ENCODE measurements around the gene TM4SF18. TPM values are rescaled to one million over a fixed set of nuclear protein-coding genes. Genes with fewer than 3 reads are reported as not detected.

The TM4SF18 gene
- total RNA-seq, 1 donor from 2014 or later: 16.6 TPM

DNA sequence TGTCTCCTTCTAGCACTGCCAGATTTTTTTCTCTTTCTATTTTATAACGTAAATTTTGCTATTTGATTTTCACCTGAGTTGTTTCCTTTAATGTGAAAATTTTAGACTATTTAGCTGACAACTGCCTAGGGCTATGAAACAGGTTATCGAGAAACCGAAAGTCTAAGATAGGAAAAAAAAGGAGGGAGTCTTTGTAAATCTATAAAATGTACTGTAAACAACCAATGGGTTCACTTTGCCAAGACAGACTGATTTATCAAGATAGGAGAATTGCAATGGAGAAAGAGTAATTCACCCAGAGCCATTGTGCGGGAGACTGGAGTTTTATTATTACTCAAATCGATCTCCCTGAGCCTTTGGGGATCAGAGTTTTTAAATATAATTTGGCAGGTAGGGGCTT lies 50.0 kb downstream of the TM4SF18 start:
- DNase-seq: no peak

DNA sequence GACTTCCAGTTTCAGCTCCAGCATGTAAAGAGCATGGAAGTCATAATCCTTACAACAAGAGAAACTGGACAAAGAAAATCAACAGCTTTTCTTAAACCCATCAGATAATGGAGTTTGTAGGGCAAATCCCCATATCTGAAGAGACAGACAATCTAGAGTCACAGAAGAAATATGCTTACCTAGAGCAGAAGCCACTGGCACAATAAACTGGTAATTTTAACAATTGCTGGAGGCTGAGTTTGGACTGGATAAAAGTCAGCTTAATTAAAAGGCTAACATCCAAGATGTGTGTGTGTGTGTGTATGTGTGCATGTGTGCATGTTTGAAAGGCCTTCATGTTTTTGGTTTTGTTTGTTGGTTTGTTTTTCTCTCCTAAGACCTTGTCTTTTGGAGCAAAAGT lies 50.6 kb downstream of the TM4SF18 start:
- DNase-seq: no peak

DNA sequence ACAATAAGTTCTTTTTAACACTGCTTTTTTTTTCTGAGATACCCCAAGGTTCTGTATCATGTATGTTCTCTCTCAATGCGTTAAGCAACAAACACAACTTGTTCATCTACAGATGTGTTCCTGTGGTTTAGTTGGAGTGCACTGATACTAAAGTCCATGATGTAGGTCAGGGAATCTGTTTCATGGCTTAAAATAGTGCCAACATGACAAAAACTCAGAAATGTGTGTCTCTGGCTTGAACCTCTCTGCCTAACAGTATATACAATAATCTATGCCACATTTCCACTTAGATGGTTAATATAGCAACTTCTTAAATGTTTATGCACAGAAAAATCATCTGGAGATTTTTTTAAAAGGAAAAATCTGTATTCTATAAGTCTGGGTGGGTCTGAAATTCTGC lies 51.1 kb downstream of the TM4SF18 start:
- DNase-seq: no peak

DNA sequence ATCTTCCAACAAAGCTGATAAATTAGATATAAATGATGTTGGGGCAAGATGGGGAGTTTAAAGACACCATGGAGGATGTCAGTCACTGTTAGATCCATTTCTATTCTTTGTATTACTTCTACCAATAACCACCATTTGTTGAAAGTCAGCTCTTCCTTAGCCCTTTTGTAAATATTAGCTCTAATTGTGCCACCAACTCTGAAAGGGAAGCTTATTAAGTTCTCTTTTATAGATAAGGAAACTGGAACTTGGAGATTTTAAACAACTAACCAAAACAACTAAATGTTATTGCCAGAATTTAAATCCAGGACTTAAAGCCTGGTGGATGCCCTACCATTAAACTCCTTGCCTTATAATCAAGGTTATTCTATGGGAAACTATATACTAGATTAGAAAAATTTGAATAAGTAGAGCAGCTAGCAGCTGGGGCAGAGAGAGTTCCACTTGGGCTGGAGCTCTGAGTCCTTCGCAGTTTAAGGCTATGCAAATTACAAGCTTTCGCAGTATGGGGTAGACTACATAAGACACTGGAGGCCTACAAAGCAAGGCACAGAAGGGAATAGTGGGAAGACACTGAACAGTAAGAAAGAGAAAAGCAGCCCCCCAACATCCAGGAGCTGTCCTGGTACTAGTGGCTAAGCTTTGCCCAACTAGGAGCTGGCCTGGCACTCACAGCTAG lies 52.6 kb downstream of the TM4SF18 start:
- DNase-seq: no peak

DNA sequence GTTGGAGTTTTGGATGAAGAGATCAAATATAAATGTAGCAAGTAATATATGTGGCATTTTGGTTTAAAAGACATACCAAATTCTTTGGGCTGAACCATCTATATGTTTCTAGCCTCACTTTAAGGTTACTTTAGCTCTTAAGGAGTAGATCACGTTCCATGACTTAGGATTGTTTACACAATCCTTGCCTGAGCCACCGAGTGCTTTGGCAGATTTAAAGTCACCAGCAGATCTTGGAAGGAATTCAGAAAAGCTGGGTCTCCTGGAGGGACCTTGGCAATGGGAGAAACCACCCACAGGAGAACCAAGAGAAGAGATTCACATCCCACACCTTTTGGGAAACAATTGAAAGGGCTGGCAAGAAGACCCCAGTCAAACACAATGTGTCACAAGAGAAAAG lies 54.5 kb downstream of the TM4SF18 start:
- DNase-seq: no peak

DNA sequence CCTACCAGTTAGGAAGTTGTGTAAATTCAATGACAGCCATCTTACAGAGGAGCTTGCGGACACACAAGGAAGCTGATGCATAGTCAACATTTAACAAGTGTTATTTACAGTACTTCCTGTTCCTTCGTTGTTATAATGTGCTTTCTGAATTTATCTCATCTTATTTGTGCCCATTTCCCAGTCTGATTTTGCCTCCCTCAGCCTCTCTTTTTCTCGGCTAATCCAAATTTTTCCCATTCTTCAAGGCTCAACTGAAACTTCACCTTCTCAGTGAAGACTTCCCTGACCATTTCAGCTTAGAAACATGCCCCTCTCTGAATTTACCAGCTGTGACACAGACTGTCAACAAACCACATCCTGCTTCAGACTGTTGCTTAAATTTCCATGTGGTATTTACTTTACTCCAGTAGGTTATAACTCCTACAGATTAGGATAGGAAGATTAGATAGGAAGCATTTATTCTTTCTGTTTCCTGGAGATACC lies 56.1 kb downstream of the TM4SF18 start:
- peak; percentile 4 for DNase-seq

DNA sequence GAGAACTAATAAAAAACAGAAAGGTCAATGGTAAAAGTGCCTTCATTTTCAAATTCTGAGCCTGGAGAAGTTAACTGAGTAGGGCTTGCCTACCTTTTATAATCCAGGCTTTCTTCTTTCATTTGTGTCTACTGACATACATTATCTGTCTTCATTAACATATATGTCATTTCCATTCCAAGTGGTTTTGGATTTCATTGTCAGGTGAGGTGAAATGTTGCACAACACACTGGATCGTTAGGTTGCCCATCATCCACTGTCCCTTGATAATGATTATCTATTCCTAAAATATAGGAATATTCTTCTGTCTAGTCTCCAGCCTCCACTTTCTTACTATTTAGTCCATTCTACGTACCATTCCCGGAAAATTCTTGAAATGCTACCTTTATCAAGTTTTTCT lies 56.8 kb downstream of the TM4SF18 start:
- no peak for DNase-seq

DNA sequence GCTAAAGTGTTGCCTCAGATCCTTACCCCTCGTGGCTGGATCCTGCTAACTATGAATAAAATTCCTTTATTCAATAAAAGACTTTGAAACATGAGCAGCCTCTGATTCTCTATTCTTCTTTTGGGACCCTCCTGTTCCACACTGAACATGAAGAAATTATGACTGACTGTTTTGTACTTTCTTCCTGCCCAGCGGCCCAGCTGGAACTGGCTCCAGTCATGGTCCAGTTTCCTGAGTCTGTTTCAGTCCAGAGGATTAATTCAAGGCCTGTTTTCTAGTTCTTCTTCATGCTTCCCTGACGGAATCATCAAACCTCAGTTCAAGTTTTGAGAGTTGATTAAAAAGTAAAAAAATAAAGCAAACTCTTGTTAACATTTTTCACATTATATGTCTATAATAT lies 59.2 kb downstream of the TM4SF18 start:
- no peak for DNase-seq

DNA sequence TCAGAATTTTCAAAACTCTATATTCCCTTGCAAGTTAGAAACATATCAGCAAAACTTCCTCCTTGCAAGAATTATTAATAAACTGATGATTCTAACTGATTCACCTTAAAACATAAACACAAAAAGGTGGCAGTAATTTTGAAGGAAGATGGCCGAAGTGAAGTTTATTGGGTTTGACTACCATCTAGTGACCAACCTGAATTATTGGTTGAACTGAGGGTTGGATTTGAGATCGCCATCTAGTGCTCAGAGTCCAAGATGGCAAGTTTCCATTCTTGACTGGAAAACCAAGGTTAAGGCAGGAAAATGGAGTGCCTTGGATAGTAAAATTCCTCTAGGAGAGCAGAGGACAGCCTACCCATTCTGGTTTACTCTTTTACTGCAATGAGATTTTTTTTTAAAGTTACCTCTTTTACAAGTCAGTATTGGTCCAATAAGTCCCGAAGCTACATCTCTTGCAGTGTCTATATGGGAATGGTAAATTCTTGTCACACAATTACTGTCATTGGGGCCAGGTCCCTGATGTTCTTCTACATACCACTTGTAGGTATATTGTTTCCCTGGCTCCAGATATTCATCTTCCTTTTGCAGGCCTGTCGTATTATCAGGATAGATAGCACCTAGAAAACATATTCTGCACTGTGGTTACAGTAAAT lies 60.2 kb downstream of the TM4SF18 start:
- peak; percentile 85 for DNase-seq

DNA sequence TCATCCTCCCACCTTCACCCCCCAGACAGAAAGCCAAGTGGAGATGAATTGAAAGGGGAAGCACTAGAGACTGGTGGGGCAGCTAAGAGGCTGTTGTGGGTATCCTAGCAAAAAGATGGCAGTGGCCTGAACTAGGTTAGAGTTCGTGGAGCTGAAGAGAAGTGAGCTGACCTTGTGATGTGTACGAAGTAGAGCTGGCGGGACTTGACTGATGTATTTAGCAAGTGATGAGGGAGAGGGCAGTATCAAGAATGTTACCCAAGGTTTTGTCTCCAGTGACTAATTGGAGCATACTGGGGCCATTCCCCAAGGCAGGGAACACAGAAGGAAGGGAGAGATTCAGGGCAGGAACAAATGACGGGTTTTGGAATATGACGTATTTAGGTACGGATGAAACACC lies 61.8 kb downstream of the TM4SF18 start:
- no peak for DNase-seq

DNA sequence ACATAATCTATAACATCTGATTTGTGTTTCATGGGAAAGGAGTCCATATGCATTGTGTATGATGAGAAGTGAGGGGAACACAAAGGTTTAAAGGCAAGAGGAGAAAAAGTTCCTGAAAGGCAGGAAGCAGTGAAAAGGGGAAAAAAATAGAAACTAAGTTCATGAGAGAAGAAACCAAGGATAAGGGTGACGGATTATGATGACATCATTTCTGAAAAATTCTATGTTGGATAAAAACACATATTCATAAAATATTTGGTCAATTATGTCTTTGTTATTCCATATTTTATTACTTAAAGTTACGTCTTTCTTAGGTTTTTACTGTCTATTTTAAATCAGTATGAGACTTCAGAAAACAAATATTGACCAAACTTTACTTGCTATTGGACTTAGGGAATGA lies 63.3 kb downstream of the TM4SF18 start:
- no peak for DNase-seq

DNA sequence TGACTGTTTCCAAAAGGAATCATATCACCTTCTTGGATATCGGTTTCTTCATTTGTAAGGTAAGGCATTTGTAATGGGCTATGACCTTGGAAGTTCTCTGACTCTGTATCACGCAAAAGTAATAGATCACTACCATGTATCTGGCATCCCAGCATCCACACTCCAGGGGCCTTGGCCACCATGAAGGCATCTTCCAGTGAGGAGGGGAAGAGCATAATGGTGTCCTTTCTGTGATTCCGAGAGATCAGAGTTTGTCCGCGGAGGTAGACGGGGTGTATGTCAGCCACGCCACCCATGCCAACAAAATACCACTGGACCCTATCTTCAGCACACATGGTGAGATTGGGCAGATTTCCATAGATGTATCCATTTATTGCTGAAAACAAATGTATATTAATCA lies 63.7 kb downstream of the TM4SF18 start:
- no peak for DNase-seq

Other genes with a start within 250 kb of the TM4SF18 start
- gene HLTF, start 247.1 kb downstream of the TM4SF18 start, total RNA-seq: 28.1 TPM
- 11.5 TPM for gene HPS3, start 204.0 kb downstream of the TM4SF18 start, total RNA-seq
- gene CP, start 111.8 kb downstream of the TM4SF18 start, total RNA-seq: 1.1 TPM
- gene TM4SF1, start 44.0 kb upstream of the TM4SF18 start, total RNA-seq: 191 TPM
- gene TM4SF4, start 141.1 kb upstream of the TM4SF18 start, total RNA-seq: not detected